Mammary epithelial cell (primary cell): ENCODE measurements around the gene TULP3.

ENCODE experiments used
- EZH2 ChIP-seq: IDR thresholded peaks from 2 replicates; pipeline ENCODE4 v1.6.1; 2012; ENCODE audit warnings: low read length, inconsistent platforms, borderline replicate concordance
- TF ChIP-seq, protein P1 (sequence below), 2 donors: IDR thresholded peaks in 1 of 2; conservative IDR thresholded peaks in 1 of 2; 2 replicates each; pipeline ENCODE4 v1.5.1; 2011 to 2012; ENCODE audit warnings: inconsistent platforms in 2 of 2, low read length in 2 of 2, mild to moderate bottlenecking in 2 of 2, control low read depth in 1 of 2, low read depth in 1 of 2; ENCODE audit not compliant: insufficient read depth in 1 of 2; ENCODE audit errors: extremely low read depth in 1 of 2

GRCh38 chr12:2922329-2922728 lies 31.6 kb downstream of the TULP3 start:
- TF ChIP-seq, protein P1, sequence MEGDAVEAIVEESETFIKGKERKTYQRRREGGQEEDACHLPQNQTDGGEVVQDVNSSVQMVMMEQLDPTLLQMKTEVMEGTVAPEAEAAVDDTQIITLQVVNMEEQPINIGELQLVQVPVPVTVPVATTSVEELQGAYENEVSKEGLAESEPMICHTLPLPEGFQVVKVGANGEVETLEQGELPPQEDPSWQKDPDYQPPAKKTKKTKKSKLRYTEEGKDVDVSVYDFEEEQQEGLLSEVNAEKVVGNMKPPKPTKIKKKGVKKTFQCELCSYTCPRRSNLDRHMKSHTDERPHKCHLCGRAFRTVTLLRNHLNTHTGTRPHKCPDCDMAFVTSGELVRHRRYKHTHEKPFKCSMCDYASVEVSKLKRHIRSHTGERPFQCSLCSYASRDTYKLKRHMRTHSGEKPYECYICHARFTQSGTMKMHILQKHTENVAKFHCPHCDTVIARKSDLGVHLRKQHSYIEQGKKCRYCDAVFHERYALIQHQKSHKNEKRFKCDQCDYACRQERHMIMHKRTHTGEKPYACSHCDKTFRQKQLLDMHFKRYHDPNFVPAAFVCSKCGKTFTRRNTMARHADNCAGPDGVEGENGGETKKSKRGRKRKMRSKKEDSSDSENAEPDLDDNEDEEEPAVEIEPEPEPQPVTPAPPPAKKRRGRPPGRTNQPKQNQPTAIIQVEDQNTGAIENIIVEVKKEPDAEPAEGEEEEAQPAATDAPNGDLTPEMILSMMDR (conservative IDR thresholded peaks at IDR 0.05 in 1 of 2, IDR thresholded peaks at IDR 0.05 in 1 of 2; ENCODE audit: extremely low read depth in 1 of 2, insufficient read depth in 1 of 2, low read depth in 1 of 2, low read length in 2 of 2): no peak
- no peak for TF ChIP-seq EZH2
